Stimulated activated naive B cell treated with anti-CD40 and anti-IgM and Interleukin-4, amounts not matched to agents 10 μg/mL and 1 μg/mL and 100 μg/mL, for 72 hours (primary cell): ENCODE measurements around the gene KDM4C.

ENCODE experiments used
- ATAC-seq, 2 donors: fragments of 150-1000 bp; cut with Tn5 transposase; replicated peaks; 2 replicates each; pipeline ENCODE4 v1.10.0; 2021; ENCODE audit warnings: moderate library complexity in 1 of 2
- DNase-seq: peaks from one replicate; pipeline ENCODE4 v3.0.0; 2021
- H3K27ac Mint-ChIP-seq: one replicate; pipeline ENCODE4 v1.8.0; 2022; ENCODE audit warnings: mild to moderate bottlenecking, mixed read lengths
- H3K27me3 Mint-ChIP-seq, 2 donors: one replicate each; pipeline ENCODE4 v1.8.0; 2022; ENCODE audit warnings: mixed read lengths in 2 of 2
- H3K36me3 Mint-ChIP-seq, 2 donors: one replicate each; pipeline ENCODE4 v1.8.0; 2022; ENCODE audit warnings: mixed read lengths in 2 of 2, mild to moderate bottlenecking in 1 of 2
- H3K4me1 Mint-ChIP-seq, 2 donors: one replicate each; pipeline ENCODE4 v1.8.0; 2022; ENCODE audit warnings: mixed read lengths in 2 of 2, mild to moderate bottlenecking in 1 of 2
- H3K4me3 Mint-ChIP-seq, 2 donors: one replicate each; pipeline ENCODE4 v1.8.0; 2022; ENCODE audit warnings: mild to moderate bottlenecking in 2 of 2, mixed read lengths in 2 of 2, moderate library complexity in 1 of 2
- H3K9me3 Mint-ChIP-seq, 2 donors: one replicate each; pipeline ENCODE4 v1.8.0; 2022; ENCODE audit warnings: mixed read lengths in 2 of 2, mild to moderate bottlenecking in 1 of 2

Gene KDM4C

DNA sequence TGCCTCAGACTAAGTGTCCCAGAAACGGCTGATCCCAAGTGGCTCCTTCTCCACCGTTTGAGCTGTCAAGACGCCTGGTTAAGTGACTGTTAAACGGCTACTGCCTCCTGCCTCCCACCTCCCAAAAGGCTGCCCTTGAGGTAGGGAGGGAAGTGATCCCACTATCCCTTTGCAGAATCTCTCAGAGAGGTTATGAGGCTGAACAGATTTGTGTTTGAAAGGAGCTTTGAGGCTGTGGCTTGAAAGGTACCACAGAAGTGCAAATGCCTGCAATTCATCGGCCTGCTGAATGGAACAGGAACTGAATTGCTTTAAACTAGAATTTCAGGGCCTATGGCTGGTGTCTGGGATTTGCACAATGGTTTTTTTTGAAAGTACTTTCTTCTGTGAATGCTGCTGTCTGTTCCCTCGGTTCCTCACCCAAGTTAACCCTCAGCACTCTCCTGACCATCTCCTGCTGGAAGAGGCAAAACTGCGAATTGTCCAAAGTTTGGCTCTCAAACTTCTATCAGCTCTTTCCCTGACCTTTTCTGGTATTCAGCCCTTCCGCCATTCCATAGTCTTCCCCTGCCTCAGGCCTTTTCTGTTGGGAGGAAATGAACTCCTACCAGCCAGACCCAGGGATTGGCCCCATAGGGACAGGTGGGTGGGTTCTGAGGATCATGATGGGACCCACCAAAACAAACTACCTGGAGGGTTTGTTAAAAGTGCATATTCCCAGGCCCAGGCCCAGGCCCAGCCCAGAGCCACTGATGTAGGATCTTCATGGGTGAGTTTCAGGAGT is 453.3 kb downstream of the KDM4C start:
- H3K36me3 Mint-ChIP-seq: no peaks in the 10 kb centered on the region
- ATAC-seq (no peak), DNase-seq (no peak)
- no peaks in the 10 kb centered on the region for H3K4me1 Mint-ChIP-seq
- H3K27ac Mint-ChIP-seq: no peak overlapping the region
- H3K9me3 Mint-ChIP-seq: no peaks in the 10 kb centered on the region
- no peak overlapping the region for H3K4me3 Mint-ChIP-seq
- H3K27me3 Mint-ChIP-seq: no peaks in the 10 kb centered on the region

DNA sequence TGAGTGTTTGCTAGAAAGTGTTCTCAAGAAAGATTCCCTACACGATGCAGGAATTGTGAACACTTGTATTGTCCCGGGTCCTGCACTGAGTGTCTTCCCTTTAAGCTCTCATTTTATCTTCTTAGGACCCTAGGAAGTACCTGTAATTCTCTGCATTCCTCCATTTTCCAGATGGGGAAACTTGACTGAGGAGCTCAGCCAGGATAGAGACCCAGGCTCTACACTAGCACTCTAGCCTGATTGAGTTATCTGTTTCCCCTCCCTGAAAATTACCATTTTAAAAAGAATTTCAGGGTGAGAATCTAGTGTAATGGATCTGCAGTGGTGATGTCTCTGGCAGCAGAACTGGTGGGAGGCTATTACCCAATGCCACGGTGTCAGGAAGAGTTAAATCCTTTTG is 453.9 kb downstream of the KDM4C start:
- no peak for ATAC-seq
- H3K36me3 Mint-ChIP-seq: no peaks in the 10 kb centered on the region
- H3K4me3 Mint-ChIP-seq: no peak overlapping the region
- no peaks in the 10 kb centered on the region for H3K4me1 Mint-ChIP-seq
- no peaks in the 10 kb centered on the region for H3K27me3 Mint-ChIP-seq
- H3K27ac Mint-ChIP-seq: no peak overlapping the region
- DNase-seq: no peak
- H3K9me3 Mint-ChIP-seq: no peaks in the 10 kb centered on the region

DNA sequence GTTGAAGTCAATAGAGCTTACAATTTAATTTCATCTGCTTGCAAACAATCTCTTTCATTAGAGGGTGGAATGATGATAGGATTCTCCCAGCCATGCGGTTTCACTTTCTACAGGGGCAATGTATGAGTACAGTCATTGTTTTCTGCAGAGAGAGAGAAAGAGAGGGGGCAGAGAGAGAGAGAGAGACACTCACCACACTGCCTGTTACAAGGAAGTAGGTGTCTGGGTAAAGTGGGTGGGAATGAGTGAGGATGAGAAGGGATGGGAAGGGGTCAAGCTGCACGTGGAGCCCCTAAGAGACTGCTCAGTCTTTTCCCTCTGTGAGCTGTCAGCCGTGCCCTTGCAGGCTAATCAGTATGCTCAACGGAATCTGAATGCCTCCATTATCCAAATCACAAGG is 454.3 kb downstream of the KDM4C start:
- no peak for ATAC-seq
- peaks cover 1 to 2% of the 10 kb centered on the region in 2 donors for H3K9me3 Mint-ChIP-seq
- no peak for DNase-seq
- H3K27ac Mint-ChIP-seq: no peak overlapping the region
- H3K36me3 Mint-ChIP-seq: peaks cover under 1 to 1% of the 10 kb centered on the region in 2 donors
- H3K27me3 Mint-ChIP-seq: peaks cover 0 to 3% of the 10 kb centered on the region in 2 donors
- no peak overlapping the region for H3K4me3 Mint-ChIP-seq
- no peaks in the 10 kb centered on the region for H3K4me1 Mint-ChIP-seq

DNA sequence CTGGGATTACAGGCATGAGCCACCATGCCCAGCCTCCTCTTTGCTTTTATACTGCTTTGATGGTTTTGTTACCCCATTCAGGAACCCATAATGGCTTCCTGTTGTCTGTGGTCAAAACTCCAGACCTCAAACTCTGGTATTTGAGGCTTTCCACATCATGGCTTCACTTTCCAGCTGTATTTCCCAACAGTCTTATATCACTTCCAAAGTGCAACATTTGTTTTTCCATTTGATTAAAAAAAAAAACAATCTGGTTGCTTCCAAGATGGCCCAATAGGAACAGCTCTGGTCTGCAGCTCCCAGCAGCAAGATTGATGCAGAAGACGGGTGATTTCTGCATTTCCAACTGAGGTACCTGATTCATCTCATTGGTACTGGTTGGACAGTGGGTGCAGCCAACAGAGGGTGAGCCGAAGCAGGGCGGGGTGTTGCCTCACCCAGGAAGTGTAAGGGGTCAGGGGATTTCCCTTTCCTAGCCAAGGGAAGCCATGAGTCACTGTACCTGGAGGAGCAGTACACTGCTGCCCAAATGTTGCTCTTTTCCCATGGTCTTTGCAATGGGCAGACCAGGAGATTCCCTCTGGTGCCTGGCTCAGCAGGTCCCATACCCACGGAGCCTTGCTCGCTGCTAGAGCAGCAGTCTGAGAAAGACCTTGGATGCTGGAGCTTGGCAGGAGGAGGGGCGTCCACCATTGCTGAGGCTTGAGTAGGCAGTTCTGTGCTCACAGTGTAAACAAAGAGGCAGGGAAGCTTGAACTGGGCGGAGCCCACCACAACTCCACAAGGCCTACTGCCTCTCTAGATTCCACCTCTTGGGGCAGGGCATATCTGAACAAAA is 458.4 kb downstream of the KDM4C start:
- H3K4me3 Mint-ChIP-seq: no peak overlapping the region
- H3K27ac Mint-ChIP-seq: no peak overlapping the region
- no peak for ATAC-seq
- H3K27me3 Mint-ChIP-seq: peaks cover 3 to 9% of the 10 kb centered on the region in 2 donors
- H3K4me1 Mint-ChIP-seq: no peaks in the 10 kb centered on the region
- H3K36me3 Mint-ChIP-seq: peaks cover 1 to 6% of the 10 kb centered on the region in 2 donors
- H3K9me3 Mint-ChIP-seq: peaks cover 20 to 24% of the 10 kb centered on the region in 2 donors
- DNase-seq: no peak

DNA sequence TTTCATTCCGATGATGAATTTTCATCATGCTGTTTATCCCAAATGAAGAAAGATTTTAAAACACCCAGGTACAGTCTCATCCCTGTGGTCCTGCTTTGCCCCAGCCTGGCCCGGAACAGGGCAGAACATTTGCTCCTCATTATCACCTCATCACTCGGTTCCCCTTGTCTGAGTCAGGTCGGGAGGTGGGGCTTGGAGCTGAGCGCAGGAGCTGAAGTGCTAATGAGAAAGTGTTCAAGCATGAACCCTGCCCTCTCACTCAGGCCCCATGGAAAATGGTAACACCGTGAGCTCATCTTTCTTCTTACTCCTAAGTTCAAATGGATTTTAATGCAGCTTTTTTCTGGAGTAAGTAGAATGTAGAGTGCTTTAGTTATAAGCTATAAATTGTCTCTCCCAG is 466.2 kb downstream of the KDM4C start:
- H3K9me3 Mint-ChIP-seq: peaks cover 8 to 17% of the 10 kb centered on the region in 2 donors
- no peak for ATAC-seq
- H3K36me3 Mint-ChIP-seq: no peaks in the 10 kb centered on the region
- H3K27me3 Mint-ChIP-seq: peaks cover 0 to 5% of the 10 kb centered on the region in 2 donors
- no peak overlapping the region for H3K27ac Mint-ChIP-seq
- DNase-seq: no peak
- H3K4me1 Mint-ChIP-seq: no peaks in the 10 kb centered on the region
- H3K4me3 Mint-ChIP-seq: no peak overlapping the region
